Astrocyte of the spinal cord (primary cell): ENCODE data around the gene DGKK.
"Not testable (repeated sequence)": the region's sequence is repeated elsewhere in the genome, so short reads cannot be mapped to it uniquely, and the experiment has no call there.

ENCODE experiments used
- DNase-seq: peaks from one replicate; pipeline ENCODE4 v3.0.0; 2011; ENCODE audit warnings: low read depth, low spot score
- H3K4me3 ChIP-seq: 2 replicates; pipeline ENCODE4 v1.5.1; 2011; ENCODE audit warnings: low read depth, mild to moderate bottlenecking, low read length, moderate library complexity
- CTCF ChIP-seq: IDR thresholded peaks from 2 replicates; pipeline ENCODE4 v1.5.1; 2012; ENCODE audit warnings: low read depth, mild to moderate bottlenecking, low read length, inconsistent platforms
- in situ Hi-C: cut with HindIII; loops from 2 replicates; pipeline ENCODE4 v1.10.0; 2017; ENCODE audit warnings: low sequenced_read_pairs

DGKK gene

GRCh38 chrX:50372966-50373365 lies 97.7 kb downstream of the DGKK start:
- H3K4me3 ChIP-seq = no peak overlapping the region
- no peak for TF ChIP-seq CTCF
- in situ Hi-C loops = no loop called here
- no peak for DNase-seq

DNA sequence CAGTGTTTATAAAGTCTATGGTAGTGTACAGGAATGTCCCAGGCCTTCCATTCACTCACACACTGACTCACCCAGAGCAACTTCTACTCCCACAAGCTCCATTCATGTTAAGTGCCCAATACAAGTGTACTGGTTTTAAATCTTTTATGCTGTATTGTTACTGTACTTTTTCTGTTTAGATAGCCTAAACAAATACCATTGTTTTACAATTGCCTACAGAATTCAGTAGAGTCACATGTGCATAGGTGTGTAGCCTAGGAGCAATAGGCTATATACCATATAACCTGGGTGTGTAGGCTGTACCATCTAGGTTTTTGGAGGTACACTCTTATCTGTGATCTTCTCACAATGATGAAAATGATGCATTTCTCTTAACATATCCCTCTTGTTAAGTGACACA lies 126.7 kb downstream of the DGKK start:
- H3K4me3 ChIP-seq = no peak overlapping the region
- DNase-seq = no peak
- in situ Hi-C loops = no loop called here
- no peak for TF ChIP-seq CTCF

DNA sequence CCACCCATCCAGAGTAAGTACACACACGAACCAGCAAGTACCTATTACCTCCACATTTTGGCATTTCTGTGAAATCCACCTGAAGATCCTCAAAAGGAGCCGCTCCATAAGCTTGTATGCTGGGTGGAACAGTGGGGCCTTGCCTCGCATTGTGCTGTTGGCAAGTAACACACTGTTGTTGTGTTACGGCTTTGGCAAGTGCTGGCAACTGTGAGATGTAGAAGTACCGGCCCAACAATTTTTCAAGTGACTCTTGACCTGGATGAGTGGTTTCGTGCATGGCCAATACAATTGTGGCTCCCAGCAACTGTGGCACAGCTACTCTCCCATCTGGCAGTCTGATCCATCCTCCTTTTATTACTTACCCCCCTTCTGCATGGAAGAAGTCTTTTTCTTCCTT lies 137.3 kb downstream of the DGKK start:
- H3K4me3 ChIP-seq = no peak overlapping the region
- in situ Hi-C loops = no loop called here
- no peak for DNase-seq
- TF ChIP-seq CTCF = no peak

- H3K4me3 ChIP-seq, in situ Hi-C loops, DNase-seq: not testable (repeated sequence)
These were observed 138.0 kb downstream of the DGKK start for GRCh38 chrX:50332668-50333067.

GRCh38 chrX:50327235-50327634 lies 143.4 kb downstream of the DGKK start:
- H3K4me3 ChIP-seq = no peak overlapping the region
- in situ Hi-C loops = no loop called here
- DNase-seq = no peak
- TF ChIP-seq CTCF = no peak
